HepG2 (cell line): ENCODE data around the gene ISCA2. TPM values are rescaled to one million over a fixed set of nuclear protein-coding genes. Genes with fewer than 3 reads are reported as not detected.
A peak's percentile ranks its signal among the peaks of the same experiment; 100 is the strongest.

ENCODE experiments used
- BATF2 ChIP-seq: sonication (generic); formaldehyde crosslinking; IDR thresholded peaks from 2 replicates; pipeline ENCODE4 v1.8.0; 2022; ENCODE audit warnings: mild to moderate bottlenecking, missing genetic modification reagents, moderate library complexity
- EHMT2 ChIP-seq: fragments of 200-600 bp; sonication (generic); IDR thresholded peaks from 2 replicates; pipeline ENCODE4 v1.7.0; 2017; ENCODE audit warnings: antibody characterized with exemption, low read depth, low read length, borderline replicate concordance
- GATAD2A ChIP-seq: IDR thresholded peaks from 2 replicates; pipeline ENCODE4 v1.6.1; 2016
- KDM5A ChIP-seq: fragments of 200-600 bp; sonication (generic); IDR thresholded peaks from 2 replicates; pipeline ENCODE4 v1.7.0; 2018; ENCODE audit warnings: antibody characterized with exemption, mild to moderate bottlenecking, low read length, borderline replicate concordance
- KLF11 ChIP-seq: IDR thresholded peaks from 2 replicates; pipeline ENCODE4 v1.6.1; 2016; ENCODE audit warnings: missing compliant biosample characterization
- MXD4 ChIP-seq: IDR thresholded peaks from 2 replicates; pipeline ENCODE4 v1.6.1; 2016; ENCODE audit warnings: mild to moderate bottlenecking, missing biosample characterization, missing genetic modification reagents
- THAP11 ChIP-seq: IDR thresholded peaks from 2 replicates; pipeline ENCODE4 v1.6.1; 2016; ENCODE audit warnings: missing biosample characterization, missing genetic modification reagents
- WIZ ChIP-seq: sonication (generic); formaldehyde crosslinking; IDR thresholded peaks from 2 replicates; pipeline ENCODE4 v1.5.1; 2020; ENCODE audit warnings: mild to moderate bottlenecking, missing genetic modification reagents
- ZNF343 ChIP-seq: sonication (generic); formaldehyde crosslinking; IDR thresholded peaks from 2 replicates; pipeline ENCODE4 v1.4.0; 2020; ENCODE audit warnings: mild to moderate bottlenecking, missing genetic modification reagents
- ZNF407 ChIP-seq: sonication (generic); formaldehyde crosslinking; IDR thresholded peaks from one replicate; pipeline ENCODE4 v1.5.1; 2020; ENCODE audit warnings: mild to moderate bottlenecking, missing genetic modification reagents; ENCODE audit errors: not compliant biosample characterization
- ZNF749 ChIP-seq: sonication (generic); formaldehyde crosslinking; IDR thresholded peaks from 2 replicates; pipeline ENCODE4 v1.8.0; 2022; ENCODE audit warnings: mild to moderate bottlenecking, missing genetic modification reagents, moderate library complexity, borderline replicate concordance
- polyA plus RNA-seq, 8 experiments: library from polyadenylated mRNA; depleted of rRNA in 3 of 8; stranded (reverse) in 7 of 8; unstranded in 1 of 8; fragments of >200 nt; fragmentation: Illumina TruSeq in 4 of 8; extraction: Trizol in 4 of 8; gene quantifications; 2 replicates each; pipeline versions ENCODE4 v1.2.1 to v1.2.3, GENCODE V29; 2011 to 2016; ENCODE audit warnings: low read depth in 4 of 8, missing spikeins in 1 of 8, mixed read lengths in 1 of 8; ENCODE audit not compliant: insufficient read depth in 1 of 8
- total RNA-seq, 5 experiments: library from RNA; depleted of rRNA; stranded (reverse); fragments of >200 nt; fragmentation: Illumina TruSeq; extraction: Trizol; gene quantifications; 2 replicates each; pipeline ENCODE4 v1.2.3, GENCODE V29; 2016; ENCODE audit warnings: low read depth in 1 of 5
- TF ChIP-seq, protein P1 (sequence below): sonication (generic); formaldehyde crosslinking; IDR thresholded peaks from 2 replicates; pipeline ENCODE4 v1.4.0; 2020; ENCODE audit warnings: missing genetic modification reagents, low read depth, mild to moderate bottlenecking, borderline replicate concordance
- TF ChIP-seq, protein P2 (sequence below): IDR thresholded peaks from 2 replicates; pipeline ENCODE4 v1.6.1; 2016; ENCODE audit warnings: low read depth, control low read depth
- TF ChIP-seq, protein P3 (sequence below): sonication (generic); formaldehyde crosslinking; IDR thresholded peaks from 2 replicates; pipeline ENCODE4 v1.9.0; 2021; ENCODE audit warnings: missing genetic modification reagents, mild to moderate bottlenecking, borderline replicate concordance

ISCA2 gene
- total and polyA plus RNA-seq, 2 of the 13 experiments (the other 11 are each of a cell fraction or from before 2014, with no cell fraction given): 32.1 to 43.4 TPM

DNA sequence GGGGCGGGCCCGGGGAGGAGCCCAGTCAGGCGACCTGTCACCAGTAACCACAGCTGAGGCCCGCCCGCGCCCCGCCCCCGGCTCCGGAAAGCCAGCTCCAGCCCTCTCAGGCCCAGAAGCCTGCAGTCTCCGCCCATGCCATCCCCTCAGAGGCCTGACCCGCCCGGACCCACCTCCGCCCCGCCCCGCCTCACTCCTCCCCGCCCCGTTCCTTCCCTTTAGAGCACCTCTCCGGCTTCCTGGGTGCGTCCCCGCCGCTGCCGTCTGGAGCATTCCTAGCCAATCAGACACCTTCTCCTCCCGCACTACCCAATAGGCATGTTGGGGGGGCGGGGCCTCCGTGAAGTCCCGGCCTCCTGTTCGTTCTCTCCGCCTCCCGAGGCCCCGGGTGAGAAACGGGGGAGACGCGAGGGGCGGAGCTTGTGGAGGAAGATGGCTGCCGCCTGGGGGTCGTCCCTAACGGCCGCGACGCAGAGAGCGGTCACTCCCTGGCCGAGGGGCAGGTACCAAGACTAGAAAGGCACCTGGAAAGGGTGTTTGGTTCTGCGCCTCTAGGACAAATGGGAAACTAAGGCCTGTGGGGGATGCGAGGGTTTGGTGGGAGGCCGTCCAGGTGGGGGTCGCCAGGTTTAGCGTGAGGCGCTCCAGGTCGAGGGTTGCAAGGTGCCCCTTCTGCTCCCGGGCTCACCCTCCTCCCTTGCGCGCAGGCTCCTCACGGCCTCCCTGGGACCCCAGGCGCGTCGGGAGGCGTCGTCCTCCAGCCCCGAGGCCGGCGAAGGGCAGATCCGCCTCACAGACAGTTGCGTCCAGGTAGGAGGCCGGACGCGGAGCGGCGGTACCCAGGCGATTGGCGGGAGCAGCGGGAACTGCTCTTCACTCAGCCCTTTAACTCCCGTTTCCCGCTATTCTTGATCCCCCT is at the start of gene ISCA2 (continued):
- TF ChIP-seq, protein P1, sequence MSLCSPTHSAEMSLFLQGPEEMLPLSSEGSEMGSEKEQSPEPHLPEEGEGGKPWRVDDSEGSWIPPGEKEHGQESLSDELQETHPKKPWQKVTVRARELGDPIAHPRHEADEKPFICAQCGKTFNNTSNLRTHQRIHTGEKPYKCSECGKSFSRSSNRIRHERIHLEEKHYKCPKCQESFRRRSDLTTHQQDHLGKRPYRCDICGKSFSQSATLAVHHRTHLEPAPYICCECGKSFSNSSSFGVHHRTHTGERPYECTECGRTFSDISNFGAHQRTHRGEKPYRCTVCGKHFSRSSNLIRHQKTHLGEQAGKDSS (CRISPR knock-in tag): 0 out of 2 replicates have a peak, but pooled peaks have one; percentile 24
- TF ChIP-seq, protein P2, sequence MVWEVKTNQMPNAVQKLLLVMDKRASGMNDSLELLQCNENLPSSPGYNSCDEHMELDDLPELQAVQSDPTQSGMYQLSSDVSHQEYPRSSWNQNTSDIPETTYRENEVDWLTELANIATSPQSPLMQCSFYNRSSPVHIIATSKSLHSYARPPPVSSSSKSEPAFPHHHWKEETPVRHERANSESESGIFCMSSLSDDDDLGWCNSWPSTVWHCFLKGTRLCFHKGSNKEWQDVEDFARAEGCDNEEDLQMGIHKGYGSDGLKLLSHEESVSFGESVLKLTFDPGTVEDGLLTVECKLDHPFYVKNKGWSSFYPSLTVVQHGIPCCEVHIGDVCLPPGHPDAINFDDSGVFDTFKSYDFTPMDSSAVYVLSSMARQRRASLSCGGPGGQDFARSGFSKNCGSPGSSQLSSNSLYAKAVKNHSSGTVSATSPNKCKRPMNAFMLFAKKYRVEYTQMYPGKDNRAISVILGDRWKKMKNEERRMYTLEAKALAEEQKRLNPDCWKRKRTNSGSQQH (CRISPR knock-in tag): 0 out of 2 replicates have a peak, but pooled peaks have one; percentile 23
- TF ChIP-seq EHMT2: no peak
- peak; percentile 34; the same call in 1 of the 2 replicates for TF ChIP-seq ZNF749
- 0 out of 2 replicates have a peak, but pooled peaks have one; percentile 17 for TF ChIP-seq GATAD2A (CRISPR knock-in tag)
- TF ChIP-seq KLF11 (CRISPR knock-in tag): no peak
- peak; percentile 67 for TF ChIP-seq THAP11
- TF ChIP-seq ZNF343: no peak
- TF ChIP-seq, protein P3, sequence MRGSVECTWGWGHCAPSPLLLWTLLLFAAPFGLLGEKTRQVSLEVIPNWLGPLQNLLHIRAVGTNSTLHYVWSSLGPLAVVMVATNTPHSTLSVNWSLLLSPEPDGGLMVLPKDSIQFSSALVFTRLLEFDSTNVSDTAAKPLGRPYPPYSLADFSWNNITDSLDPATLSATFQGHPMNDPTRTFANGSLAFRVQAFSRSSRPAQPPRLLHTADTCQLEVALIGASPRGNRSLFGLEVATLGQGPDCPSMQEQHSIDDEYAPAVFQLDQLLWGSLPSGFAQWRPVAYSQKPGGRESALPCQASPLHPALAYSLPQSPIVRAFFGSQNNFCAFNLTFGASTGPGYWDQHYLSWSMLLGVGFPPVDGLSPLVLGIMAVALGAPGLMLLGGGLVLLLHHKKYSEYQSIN (CRISPR knock-in tag): no peak
- TF ChIP-seq ZNF407: no peak
- TF ChIP-seq BATF2 (CRISPR knock-in tag): no peak
- TF ChIP-seq KDM5A: peak; percentile 58; the same call in 1 of the 2 replicates
- TF ChIP-seq WIZ (CRISPR knock-in tag): no peak
- 0 out of 2 replicates have a peak, but pooled peaks have one; percentile 20 for TF ChIP-seq MXD4 (CRISPR knock-in tag)
